Embryonic facial prominence (tissue), 1 donor: ENCODE results near the gene CIZ1.
"Not testable (repeated sequence)": the region's sequence is repeated elsewhere in the genome, so short reads cannot be mapped to it uniquely, and the experiment has no call there.

Experiments used
- DNase-seq: peaks from one replicate; pipeline ENCODE4 v3.0.0-alpha.2; 2016; ENCODE audit errors: extremely low spot score

CIZ1 gene

GRCh38 chr9:128145536-128145935, 45.8 kb downstream of the CIZ1 start:
- peak; percentile 47 for DNase-seq

DNA sequence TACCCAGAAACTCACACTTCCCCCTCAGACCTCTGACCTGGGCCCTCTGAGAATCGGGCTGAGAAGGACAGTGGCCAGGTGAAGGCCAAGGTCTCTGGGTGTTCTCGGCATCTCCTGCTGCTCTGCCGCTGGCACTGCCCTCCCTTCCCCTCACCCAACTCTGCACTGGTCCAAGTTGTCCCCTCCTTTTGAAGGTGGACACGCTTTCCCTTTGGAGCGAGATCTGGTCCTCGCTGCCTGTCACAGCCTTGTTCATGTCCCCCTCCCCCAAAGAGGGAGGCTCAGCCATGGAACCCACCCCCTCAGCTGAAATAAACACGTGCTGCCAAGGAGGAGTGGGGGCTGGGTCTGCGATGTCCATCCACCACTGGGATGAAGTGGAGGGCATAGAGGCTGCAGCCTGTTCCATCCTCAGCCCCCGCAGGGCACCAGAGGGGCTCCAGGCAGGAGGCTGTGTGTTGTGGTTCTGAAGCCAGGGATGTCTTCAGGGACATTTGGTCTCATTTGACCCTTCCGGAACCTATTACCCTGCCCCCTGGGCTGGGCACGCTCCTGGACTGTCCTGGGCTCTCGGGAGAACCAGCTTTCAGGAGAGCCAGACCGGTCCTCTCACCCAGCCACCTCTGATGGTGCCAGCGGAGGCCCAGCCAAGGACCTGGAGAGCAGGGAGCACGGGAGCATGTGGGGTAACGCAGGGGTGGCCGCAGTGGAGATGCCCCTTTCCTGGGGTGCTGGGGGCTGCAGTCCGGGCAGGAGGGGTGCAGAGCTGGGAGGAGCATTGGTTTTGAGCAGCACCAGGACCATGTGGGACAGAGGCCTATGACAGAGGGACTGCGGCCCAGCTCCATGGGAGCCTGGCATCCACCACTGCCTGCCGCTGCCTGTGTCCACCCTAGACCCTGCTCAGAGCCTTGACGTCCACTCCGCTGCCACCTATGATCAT, 46.9 kb downstream of the CIZ1 start:
- DNase-seq, result no peak

DNA sequence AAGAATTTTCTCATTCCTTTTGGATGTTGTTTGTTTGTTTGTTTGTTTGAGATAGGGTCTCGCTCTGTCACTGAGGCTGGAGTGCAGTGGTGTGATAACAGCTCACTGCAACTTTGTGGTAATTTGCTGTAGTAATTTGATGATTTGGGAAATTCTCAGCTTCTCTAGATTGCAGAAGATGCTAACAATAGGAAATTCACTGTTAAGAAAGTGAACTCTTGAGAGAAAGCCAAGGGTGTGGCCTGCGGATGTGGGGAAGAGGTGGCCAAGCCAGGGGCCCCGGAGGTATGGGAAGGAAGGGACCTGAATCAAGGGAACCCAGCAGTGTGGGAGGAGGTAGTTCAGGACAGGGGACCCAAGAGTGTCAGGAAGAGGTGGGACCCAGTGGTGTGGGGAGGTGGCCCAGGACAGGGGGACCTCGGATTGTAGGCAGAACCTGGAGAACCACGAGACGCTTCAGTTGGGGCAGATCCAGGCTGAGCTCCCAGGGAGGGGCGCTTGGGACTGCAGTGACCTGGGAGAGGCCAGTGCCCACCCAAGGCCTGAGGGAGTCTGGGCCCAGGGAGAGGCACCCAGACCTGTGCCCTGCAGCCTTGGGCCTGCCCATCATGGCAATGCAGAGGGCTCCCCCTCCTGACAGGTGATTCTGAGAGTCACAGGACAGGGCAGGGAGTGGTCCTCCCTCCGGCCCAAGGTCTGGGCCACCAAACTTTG, 47.7 kb downstream of the CIZ1 start:
- no peak for DNase-seq

DNA sequence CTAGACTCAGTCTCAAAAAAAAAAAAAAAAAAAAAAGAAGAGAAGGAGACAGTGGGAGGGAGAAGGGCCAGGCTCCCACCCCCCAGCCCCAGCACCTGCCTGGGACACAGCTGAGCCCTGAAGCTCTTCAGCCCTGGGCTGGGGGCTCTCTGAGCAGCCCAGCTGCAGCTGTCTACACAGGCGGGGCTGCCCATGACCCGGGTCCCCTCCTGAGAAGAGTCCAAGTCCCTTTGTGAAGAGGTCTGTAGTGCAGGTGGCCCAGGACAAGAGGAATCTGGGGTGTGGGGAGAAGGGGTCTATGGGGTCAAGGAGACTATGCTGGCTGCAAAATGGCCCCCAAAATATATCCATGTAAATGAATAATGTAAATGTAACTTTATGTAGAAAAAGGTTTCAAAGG, 48.8 kb downstream of the CIZ1 start:
- no peak for DNase-seq

GRCh38 chr9:128142061-128142460, 49.3 kb downstream of the CIZ1 start:
- DNase-seq, result no peak

DNA sequence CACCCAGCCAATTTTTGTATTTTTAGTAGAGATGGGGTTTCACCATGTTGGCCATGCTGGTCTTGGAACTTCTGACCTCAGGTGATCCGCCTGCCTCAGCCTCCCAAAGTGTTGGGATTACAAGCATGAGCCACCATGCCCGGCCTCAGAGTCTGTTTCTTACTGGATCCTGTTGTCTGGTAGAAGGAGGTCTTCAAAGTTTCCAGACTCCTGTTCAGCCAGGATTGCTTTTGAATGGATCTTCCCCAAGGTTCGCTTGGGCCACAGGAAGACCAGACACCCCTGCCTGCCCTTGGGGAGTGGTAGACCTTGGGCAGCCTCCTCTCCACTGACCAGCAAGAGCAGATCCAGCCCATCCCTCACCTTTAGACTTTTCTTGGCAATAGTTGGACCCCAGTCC, 49.8 kb downstream of the CIZ1 start:
- no peak for DNase-seq

- DNase-seq, result no peak
Observed at GRCh38 chr9:128139621-128140020, 51.8 kb downstream of the CIZ1 start.

GRCh38 chr9:128138001-128138400, 53.4 kb downstream of the CIZ1 start:
- no peak for DNase-seq

GRCh38 chr9:128136816-128137793, 54.3 kb downstream of the CIZ1 start:
- DNase-seq, result no peak

DNA sequence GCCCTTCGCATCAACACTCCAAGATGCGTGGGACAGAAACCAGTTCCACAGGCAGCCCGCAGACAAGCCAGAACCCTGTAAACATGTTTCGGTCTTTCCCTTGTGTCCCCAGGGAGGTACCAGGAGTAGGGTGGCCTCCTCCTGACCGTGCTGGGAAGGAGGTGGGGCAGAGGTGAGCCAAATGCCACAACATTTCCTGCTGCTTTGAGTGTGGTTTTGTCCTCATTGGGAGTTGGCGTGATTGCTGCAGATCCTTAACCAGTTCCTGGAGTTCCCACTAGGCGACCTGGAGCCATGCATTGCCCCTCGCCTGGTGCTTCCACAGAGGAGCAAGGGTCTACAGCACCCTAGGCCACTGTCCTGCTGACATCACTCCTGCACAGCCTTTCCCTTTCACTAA, 55.8 kb downstream of the CIZ1 start:
- DNase-seq, result not testable (repeated sequence)

- DNase-seq, result not testable (repeated sequence)
Observed at GRCh38 chr9:128132139-128132538, 59.2 kb downstream of the CIZ1 start.

DNA sequence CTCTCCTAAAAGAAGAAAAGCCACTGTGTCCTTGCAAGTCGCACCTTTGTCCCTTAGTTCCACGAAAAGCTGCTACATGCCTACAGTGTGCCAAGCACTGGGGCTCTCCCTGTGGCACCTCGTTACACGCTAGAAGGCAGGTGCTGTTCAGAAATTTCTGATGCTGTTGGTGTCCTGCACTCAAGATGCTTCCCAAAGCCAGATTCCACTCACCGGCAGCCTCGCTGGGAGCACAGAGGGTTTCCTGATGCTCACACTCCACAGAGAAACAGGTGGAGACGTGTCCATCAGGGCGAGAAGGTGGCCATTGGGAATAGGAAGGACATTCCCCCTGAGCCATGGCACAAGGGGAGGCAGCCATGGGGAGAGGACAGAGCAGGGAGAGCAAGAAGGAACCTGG, 60.0 kb downstream of the CIZ1 start:
- DNase-seq, result not testable (repeated sequence)

GRCh38 chr9:128130651-128131050, 60.7 kb downstream of the CIZ1 start:
- DNase-seq, result not testable (repeated sequence)

GRCh38 chr9:128129976-128130590, 61.3 kb downstream of the CIZ1 start:
- not testable (repeated sequence) for DNase-seq

DNA sequence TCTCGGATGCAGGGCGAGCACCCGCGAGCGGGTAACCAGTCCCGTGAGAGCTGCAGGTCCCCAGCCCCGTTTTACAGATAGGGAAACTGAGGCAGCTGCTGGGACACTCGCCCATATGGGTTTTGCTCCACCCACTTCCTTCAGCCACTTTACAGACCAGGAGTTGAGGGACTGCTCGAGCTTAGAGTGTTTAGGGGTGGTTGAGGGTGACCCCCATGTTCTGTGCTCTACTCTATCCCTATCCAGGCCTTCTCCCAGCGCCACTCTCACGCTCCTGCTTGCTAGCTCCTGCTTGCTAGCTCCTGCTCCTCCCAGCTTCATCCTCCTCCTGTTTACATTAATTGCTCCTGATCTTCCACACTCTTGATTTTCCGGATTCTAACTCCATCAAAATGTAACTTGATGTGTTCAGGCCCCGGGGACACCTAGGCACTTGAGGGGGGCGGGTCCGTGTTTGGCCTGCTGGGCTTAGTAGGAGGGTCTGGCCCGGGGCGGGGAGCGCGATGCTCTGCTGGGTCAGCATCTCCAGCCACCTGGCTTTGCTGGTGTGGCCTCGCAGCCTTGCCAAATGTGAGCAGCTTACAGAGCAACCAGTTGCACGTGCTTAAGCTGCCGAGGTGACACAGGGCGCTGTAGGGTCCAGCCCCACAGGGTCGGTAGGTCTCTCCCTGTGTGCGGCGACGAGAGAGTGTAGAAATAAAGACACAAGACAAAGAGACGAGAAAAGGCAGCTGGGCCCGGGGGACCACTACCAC, 62.4 kb downstream of the CIZ1 start:
- DNase-seq, result no peak

- DNase-seq, result peak; percentile 78
Observed at GRCh38 chr9:128127990-128128835, 63.2 kb downstream of the CIZ1 start.

DNA sequence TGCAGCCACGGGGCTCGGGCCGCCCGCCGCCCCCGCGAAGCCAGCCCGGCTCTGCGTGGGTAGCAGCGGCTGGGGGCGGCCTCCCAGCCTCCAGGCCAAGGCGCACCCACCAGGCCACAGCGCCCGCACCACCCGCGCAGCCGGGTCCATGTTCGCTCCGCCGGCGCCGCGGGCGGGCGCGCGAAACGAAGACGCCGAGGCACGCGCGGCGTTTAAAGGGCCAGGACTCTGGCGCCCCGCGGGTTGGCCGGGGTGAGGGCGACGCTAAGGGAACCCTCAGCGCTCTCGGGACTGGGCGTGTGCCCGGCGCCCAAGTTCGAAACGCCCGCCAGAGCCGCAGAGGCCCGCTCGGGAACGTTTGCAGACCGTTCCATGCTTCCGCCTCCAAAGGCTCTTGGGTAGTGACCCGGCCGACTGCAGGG, 63.8 kb downstream of the CIZ1 start, which contains the start of gene PTGES2:
TSS of gene PTGES2 (minus strand) at position 162 of the 422 bp plus-strand sequence. CDS start at position 150, 12 bp downstream.
- no peak for DNase-seq

GRCh38 chr9:128125580-128126354, 65.6 kb downstream of the CIZ1 start:
- no peak for DNase-seq
